ENCODE data around the gene RBM19.

Gene RBM19, protein sequence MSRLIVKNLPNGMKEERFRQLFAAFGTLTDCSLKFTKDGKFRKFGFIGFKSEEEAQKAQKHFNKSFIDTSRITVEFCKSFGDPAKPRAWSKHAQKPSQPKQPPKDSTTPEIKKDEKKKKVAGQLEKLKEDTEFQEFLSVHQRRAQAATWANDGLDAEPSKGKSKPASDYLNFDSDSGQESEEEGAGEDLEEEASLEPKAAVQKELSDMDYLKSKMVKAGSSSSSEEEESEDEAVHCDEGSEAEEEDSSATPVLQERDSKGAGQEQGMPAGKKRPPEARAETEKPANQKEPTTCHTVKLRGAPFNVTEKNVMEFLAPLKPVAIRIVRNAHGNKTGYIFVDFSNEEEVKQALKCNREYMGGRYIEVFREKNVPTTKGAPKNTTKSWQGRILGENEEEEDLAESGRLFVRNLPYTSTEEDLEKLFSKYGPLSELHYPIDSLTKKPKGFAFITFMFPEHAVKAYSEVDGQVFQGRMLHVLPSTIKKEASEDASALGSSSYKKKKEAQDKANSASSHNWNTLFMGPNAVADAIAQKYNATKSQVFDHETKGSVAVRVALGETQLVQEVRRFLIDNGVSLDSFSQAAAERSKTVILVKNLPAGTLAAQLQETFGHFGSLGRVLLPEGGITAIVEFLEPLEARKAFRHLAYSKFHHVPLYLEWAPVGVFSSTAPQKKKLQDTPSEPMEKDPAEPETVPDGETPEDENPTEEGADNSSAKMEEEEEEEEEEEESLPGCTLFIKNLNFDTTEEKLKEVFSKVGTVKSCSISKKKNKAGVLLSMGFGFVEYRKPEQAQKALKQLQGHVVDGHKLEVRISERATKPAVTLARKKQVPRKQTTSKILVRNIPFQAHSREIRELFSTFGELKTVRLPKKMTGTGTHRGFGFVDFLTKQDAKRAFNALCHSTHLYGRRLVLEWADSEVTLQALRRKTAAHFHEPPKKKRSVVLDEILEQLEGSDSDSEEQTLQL

DNA sequence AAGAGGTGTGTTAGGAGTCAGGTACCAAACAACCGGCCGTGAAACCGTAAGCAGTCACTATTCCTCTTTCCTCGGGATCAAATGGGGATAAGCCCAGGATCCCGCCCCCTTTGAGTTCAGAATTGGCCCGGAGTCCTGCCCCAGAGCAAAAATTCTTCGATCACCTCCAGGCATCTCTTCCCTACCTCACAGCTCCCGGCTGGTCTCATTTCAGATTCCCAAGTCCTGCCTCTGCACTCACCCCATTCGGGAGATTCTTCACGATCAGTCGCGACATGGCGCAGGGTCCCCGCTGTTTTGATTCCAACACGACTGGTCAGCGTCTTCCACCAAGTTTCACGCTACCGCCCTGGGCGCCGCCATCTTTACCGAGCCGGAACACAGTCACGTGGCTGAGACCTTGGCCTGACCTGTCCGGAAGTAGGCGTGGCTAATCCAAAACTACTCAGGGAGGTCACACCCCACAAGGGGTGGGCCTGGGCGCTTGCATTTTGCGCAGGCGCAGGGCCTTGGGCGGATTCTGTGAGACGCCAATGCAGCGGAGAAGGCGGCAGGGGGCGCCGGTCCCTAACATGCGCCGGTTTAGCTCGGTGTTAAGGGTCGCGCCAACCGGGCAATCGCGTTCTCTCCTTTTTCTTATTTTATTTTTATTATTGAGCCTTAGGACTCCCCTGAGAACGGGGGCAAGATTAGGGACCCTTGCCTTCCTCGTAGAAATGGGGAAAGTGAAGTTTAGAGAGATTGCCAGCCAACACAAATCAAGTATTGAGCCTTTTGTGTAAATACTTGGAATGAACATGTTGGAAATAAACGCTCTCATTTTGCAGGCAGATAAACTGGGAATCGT, at the start of gene RBM19:
Gene RBM19, minus strand, starts transcription at position 375 of the 847 bp plus-strand sequence. Its CDS starts 98 bp downstream, at position 277.
- Histone ChIP-seq H3K36me3 (peaks cover 7% of the 10 kb centered on the region), H3K4me3 (ENCODE audit: low read depth, low read length) (peak within 1 kb of the TSS; percentile 80), H3K27me3 (ENCODE audit: insufficient read depth, low read depth, severe bottlenecking) (peaks cover 27% of the 10 kb centered on the region), H3K27ac (peak within 1 kb of the TSS; percentile 52), H3K9me3 (ENCODE audit: severe bottlenecking) (no peaks in the 10 kb centered on the region)
- TF ChIP-seq, protein P1, sequence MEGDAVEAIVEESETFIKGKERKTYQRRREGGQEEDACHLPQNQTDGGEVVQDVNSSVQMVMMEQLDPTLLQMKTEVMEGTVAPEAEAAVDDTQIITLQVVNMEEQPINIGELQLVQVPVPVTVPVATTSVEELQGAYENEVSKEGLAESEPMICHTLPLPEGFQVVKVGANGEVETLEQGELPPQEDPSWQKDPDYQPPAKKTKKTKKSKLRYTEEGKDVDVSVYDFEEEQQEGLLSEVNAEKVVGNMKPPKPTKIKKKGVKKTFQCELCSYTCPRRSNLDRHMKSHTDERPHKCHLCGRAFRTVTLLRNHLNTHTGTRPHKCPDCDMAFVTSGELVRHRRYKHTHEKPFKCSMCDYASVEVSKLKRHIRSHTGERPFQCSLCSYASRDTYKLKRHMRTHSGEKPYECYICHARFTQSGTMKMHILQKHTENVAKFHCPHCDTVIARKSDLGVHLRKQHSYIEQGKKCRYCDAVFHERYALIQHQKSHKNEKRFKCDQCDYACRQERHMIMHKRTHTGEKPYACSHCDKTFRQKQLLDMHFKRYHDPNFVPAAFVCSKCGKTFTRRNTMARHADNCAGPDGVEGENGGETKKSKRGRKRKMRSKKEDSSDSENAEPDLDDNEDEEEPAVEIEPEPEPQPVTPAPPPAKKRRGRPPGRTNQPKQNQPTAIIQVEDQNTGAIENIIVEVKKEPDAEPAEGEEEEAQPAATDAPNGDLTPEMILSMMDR (IDR thresholded peaks at IDR 0.05; ENCODE audit: low read depth, low read length) = peak; percentile 86
- DNase-seq = peak; percentile 97

DNA sequence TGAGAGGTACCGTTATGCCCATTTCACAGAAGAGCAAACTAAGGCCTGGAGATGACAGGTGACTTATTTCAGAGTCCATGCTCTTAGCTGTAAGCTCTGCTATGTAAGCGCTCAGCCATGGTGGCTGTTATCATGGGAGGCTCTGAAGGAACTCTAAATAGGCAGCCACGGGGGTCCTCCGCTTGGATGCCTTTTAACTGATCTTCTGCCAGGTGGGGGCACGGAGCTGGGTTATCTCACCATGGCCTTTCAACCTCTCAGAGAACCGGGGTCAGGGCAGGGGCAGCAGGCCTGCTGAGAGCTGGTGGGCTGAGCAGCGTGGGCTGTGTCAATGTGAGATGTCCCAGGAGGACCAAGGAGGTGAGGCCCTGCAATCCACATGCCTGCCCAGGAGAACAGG, 49.7 kb upstream of the RBM19 start:
- Histone ChIP-seq H3K4me3 (ENCODE audit: low read depth, low read length) (no peak overlapping the region), H3K36me3 (no peaks in the 10 kb centered on the region), H3K9me3 (ENCODE audit: severe bottlenecking) (peaks cover 3% of the 10 kb centered on the region), H3K27ac (no peak overlapping the region), H3K27me3 (ENCODE audit: insufficient read depth, low read depth, severe bottlenecking) (peaks cover 54% of the 10 kb centered on the region)
- TF ChIP-seq, protein P1 (IDR thresholded peaks at IDR 0.05; ENCODE audit: low read depth, low read length) = no peak
- DNase-seq = no peak

DNA sequence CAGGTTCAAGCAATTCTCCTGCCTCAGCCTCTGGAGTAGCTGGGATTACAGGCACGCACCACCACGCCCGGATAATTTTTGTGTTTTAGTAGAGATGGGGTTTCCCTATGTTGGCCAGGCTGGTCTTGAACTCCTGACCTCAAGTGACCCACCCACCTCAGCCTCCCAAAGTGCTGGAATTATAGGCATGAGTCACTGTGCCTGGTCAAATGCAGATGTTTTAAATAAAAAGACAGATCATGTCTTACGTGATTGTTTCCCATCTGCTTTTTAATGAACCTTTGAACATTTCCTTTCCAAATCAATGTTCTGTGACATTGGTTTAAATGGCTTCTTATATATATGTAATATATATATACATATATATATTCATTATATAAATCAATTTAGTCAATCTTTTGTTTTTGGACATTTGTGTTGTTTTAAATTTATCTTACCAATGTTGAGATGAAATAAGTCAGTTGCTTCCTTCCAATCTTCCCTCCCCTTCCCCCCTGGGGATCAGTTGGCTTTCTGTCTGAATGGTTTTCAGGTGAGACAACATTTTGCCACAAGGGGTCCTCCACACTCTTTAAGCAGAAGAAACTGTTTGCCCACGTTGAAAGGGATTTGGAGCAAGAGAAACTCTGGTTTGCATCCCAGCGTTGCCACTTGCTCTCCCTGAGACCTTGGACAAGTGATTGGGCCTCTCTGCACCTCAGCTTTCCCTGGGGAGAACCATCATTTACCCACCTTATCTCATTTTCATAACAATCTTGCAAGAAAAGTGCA, 47.6 kb upstream of the RBM19 start:
- H3K36me3 ChIP-seq = no peaks in the 10 kb centered on the region
- DNase-seq = no peak
- H3K4me3 ChIP-seq (ENCODE audit: low read depth, low read length) = no peak overlapping the region
- TF ChIP-seq, protein P1 (IDR thresholded peaks at IDR 0.05; ENCODE audit: low read depth, low read length) = peak; percentile 44
- H3K27me3 ChIP-seq (ENCODE audit: insufficient read depth, low read depth, severe bottlenecking) = peaks cover 57% of the 10 kb centered on the region
- H3K9me3 ChIP-seq (ENCODE audit: severe bottlenecking) = peaks cover 3% of the 10 kb centered on the region
- H3K27ac ChIP-seq = no peak overlapping the region

DNA sequence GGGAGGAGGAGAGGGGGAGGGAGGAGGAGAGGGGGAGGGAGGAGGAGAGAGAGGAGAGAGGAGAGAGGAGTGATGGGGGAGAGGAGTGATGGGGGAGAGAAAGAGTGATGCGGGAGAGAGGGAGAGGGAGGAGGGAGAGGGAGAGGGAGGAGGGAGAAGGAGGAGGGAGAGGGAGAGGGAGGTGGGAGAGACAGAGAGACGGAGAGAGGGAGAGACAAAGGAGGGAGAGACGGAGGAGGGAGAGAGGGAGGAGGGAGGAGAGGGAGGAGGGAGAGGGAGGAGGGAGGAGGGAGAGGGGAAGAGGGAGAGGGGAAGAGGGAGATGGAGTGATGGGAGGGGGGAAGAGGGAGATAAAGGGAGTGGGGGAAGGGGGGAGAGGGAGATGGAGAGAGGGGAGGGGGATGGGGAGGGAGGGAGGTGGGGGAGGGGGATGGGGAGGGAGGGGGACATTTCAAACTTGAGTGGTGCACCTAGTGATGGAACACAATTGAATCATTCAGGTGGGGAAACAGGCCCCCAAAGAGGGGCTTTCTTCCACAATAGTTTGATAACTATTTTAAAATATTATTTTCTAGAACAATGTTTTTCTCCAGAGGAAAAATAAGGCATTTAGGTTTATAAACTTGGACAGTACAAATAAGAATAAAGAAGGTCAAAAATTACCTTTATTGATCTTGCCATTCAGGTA, 46.8 kb upstream of the RBM19 start:
- Histone ChIP-seq H3K36me3 (no peaks in the 10 kb centered on the region), H3K9me3 (ENCODE audit: severe bottlenecking) (peaks cover 3% of the 10 kb centered on the region), H3K27me3 (ENCODE audit: insufficient read depth, low read depth, severe bottlenecking) (peaks cover 53% of the 10 kb centered on the region), H3K27ac (no peak overlapping the region), H3K4me3 (ENCODE audit: low read depth, low read length) (no peak overlapping the region)
- DNase-seq = no peak
- TF ChIP-seq, protein P1 (IDR thresholded peaks at IDR 0.05; ENCODE audit: low read depth, low read length) = no peak
